ENCODE results near the gene NAPSA.

DNA sequence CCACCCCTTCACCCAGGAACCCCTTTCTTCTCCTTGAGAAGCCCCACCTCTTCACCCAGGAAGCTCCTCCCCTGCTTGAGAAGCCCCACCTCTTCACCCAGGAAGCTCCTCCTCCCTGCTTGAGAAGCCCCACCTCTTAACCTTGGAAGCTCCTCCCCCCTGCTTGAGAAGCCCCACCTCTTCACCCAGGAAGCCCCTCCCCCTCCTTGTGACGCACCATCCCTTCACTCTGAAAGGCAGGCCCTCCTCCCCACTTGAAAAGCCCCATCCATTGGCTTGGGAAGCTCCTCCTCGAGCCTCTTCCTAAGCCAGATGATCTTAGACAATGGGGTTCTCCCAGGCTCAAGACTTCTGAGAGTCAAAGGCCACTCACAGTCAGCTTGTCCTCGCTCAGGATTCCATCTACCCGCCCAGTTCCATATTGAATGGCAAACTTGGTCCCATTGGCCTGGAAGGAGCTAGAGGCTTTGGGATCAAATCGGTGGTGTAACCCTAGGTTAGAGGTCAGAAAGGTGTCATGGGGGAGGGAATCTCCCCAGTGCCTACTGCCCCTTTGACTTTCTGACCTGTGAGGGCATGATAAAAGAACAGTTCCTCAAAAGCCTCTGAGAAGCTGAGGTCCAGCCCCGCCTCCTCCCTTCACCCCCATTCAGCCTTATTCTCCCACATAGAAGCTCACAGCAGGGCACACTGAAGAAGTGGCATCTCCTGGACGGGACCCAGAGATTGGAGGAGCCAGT, 4.0 kb downstream of the NAPSA start:
- TF ChIP-seq POLR2AphosphoS5 (IDR thresholded peaks at IDR 0.05) (no peak), POLR2A (IDR thresholded peaks at IDR 0.05) (no peak)

Data from prostate gland (tissue), 1 donor.